Stimulated activated naive CD4-positive, alpha-beta T cell (primary cell): ENCODE results near the gene NDUFV1.
A peak's percentile ranks its signal among the peaks of the same experiment; 100 is the strongest.

ENCODE experiments used
- DNase-seq, 6 experiments: peaks; one replicate each; lab custom pipeline; 2025; lab: John Stamatoyannopoulos, UW

Gene NDUFV1

DNA sequence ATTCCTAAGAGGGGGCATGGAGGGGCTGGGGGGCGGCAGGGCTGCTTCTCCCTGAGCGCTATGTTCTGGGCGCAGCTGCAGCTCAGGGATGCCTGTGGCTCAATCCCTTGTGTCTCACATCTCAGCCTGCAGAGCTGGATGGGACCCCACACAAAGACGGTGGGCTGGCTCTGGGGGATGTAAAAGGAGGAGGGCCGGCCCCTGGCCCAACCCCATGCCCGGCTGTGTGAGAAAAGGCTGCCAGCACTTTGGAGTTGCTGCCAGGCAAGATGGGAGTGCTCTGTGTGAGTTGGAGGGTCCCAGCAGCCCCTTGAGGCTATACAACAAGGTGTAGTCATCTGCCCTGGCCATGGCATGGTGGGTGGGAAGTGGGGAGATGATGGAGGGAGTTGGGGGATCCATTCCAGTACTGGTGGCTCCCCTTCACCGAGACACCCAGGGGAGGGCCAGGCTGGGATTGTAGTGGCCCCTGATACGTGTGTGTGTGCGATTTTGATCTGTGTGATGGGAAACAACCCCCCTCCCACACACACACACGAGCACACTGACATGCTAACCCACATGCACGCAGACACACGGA is 34.1 kb downstream of the NDUFV1 start:
- no peak for DNase-seq

DNA sequence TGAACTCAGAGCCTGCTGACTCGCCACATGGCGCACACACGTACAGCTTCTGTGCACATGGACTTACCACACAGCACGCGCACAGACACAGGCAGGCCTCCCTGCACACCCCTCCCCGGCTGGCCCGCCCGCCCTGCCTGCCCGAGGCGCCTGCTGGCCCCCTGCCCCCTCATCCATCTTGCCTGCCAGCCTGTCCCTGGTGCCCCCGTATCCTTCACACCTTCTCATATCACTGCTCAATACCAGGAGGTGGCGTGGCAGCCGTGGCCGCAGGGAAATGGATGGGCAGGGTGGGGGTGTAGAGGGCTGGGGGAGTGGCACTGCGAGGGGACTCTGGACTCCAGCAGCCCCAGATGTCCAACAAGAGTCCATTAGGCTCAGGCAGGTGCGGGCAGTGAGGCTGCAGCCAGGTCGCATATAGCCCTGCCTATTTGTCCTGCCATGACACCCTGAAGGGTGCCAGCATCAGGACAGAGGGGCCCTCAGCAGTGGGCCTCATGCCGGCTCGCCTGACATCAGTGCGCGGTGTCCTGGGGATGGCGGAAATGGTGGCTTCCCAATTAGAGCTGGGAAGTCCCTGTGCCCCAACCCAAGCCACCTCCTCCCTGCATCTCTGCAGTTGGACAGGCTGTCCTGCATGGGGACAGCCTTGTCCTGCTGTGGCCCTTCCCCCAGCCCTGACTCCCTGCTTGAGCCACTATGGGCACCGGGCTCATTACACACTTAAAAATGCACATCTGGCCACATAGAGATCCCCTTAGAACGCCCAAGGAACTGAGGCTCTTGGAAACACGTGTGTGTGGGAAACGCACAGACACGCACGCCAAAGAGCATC is 34.8 kb downstream of the NDUFV1 start:
- no peak for DNase-seq

GRCh38 chr11:67642173-67643120 is 35.7 kb downstream of the NDUFV1 start:
- no peak for DNase-seq

- no peak for DNase-seq
Measured at GRCh38 chr11:67644042-67644441, 37.3 kb downstream of the NDUFV1 start.

- no peak for DNase-seq
Measured at GRCh38 chr11:67644472-67645418, 38.0 kb downstream of the NDUFV1 start.

DNA sequence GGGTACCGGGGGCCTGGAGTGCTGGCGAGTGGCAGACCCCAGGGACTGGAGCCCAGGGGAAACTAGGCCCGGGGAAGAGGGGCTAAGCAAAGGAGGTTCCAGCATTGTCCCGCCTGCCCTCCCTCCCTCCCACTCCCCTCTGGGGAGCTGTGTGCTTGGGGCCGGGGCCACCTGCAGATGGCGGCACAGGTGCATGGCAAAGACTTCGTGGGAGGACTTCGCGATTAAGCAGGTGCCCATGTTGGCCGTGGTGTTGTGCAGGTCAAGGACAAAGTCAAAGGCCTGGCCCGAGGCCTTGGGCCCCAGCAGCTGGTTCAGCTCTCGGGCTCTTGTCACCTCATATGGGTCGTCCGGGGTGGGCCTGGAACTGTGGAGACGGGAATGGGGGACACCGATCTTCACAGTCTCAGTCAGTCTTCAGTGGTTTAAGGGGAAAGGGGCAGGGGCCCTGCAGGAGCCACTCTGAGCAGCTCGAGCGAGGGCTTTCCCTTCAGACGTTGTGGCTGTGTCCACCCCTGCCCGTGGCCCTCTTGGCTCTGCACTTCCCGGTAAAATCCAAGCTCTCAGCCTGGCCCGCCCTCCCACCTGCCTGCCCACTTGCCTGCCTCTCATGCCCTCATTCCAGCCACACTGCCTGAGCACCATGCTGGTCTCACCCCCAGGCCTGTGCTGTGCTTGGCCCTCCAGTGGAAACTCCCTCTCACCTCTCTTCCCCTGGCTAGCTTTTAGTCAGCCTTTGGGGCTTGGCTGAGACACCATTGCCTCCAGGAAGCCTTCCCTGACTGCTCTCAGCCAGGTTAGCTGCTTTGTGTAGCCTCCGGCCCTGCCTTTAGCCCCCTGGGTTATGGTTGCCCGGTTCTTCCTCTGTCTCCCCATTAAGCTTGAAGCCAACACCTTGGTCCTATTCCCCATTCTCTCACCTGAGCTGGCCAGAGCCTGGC is 39.1 kb downstream of the NDUFV1 start:
- DNase-seq, result no peak

DNA sequence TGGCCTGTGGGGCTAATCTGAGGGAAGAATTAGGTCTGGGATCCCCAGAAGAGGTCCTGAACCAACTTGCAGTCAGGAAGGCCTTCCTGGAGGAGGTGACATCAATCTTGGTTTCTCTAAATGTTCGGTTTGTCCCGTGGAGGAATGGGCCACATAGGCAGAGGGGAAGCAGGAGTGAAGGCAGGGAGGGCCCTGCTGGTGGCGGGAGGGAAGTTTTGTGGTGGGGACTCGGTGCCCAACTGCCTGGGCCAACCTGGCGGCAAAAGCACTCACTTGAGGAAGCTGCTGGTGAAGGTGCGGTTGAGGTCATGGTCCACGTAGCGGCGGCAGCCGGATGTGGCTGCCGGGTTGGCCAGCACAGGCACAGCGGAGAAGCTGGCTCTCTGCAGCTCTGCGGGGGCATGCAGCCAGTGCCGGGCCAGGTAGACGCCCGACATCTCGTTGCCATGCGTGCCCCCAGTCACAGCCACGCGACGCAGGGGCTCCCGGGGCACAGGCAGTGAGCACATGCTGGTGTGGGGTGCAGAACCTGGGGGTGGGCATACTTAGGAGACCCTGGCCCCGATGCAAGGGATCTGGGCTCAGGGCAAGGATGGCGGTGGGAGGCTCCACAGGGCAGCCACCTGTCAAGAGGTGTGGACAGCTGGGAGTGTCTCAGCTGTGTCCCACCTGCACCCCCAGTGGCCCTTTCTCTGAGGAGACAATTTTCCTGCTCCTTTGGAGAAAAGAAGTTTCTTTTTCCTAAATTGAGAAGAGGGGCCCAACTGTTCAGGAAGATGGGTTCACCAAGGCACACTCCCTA is 40.0 kb downstream of the NDUFV1 start:
- DNase-seq, result peak in 1 of 6 experiments; percentile 12

DNA sequence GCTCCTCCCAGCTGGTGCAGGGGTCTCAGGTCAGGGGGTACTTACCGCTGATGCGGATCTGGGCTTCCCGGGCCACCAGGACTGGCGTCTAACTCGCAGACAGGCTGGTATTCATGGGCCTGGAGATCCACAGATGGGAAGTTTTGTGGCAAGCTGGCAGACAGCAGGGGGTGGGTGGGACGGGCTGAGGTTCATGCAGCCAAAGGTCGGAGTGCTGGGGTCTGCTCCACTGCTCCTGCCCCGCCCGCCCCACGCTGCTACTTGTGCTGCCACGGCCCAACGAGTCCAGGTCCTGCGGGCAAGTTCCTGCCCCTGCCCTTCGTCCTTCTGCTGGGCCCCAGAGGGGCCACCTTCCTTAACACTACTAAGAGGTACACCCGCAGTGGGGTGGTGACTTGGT is 40.7 kb downstream of the NDUFV1 start:
- no peak for DNase-seq

DNA sequence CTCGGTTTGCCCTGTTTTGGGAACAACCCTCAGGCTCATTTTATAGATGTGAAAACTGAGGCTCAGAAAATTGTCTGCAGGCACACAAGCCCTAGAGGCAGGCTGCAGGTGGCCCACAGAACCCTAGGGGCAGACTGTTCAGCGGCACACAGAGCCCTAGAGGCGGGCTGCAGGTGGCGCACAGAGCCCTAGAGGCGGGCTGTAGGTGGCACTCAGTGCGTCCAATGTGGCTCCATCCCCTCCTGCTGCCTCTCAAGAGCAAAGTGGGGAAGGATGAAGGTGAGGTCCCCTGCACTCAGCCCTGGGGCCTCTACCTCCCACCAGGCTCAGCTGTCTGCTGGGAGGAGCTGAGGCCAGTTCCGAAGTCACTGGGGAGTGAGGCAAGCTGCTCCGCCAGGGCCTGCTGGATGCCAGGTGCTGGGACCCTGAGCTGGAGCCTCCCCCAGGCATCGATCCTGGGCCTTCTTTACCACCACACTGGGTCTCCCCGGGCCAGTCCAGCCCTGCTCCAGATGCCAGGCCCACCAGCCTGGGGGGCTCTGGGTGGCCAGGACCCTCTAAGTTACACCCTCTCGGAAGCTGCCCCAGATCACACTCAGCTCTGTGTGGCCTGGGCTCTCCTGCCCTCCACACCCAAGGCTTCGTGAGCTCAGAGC is 41.5 kb downstream of the NDUFV1 start:
- peak; percentile 14 to 62 (median 39) for DNase-seq

- no peak for DNase-seq
Measured at GRCh38 chr11:67648796-67649613, 42.3 kb downstream of the NDUFV1 start.

GRCh38 chr11:67649634-67650510 is 43.1 kb downstream of the NDUFV1 start:
- DNase-seq, result no peak

DNA sequence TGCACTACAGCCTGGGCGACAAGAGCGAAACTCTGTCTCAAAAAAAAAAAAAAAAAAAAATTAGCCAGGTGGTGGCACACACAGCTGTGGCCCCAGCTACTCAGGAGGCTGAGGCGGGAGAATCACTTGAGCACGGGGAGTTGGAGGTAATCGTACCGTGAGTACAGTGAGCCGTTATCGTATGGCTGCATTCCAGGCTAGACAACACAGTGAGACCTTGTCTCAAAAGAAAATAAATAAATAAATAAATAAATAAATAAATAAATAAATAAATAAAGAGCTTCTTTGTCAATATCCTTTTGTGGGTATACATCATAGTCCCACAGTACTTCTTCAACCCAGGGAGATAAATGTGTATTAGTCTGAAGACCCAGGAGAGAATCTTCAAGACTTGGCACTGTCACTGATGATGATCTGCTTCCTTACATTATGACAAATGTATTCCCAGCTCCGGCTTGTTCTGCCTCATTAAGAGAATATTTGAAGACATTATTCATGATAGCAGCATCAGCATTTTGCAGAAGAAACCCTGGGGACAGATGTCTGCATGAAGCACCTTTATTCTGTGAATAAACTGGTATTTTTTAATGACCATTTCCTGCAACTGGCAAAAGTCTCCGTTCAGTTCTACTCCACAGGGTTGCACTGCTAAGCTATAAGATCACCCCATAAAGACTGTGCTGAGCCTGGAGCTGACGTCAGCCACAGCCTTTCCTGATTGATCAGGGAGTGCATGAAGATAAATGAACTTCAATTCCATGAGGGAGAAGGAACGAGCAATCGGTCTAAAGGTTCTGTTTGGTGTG is 45.4 kb downstream of the NDUFV1 start:
- DNase-seq, result no peak

DNA sequence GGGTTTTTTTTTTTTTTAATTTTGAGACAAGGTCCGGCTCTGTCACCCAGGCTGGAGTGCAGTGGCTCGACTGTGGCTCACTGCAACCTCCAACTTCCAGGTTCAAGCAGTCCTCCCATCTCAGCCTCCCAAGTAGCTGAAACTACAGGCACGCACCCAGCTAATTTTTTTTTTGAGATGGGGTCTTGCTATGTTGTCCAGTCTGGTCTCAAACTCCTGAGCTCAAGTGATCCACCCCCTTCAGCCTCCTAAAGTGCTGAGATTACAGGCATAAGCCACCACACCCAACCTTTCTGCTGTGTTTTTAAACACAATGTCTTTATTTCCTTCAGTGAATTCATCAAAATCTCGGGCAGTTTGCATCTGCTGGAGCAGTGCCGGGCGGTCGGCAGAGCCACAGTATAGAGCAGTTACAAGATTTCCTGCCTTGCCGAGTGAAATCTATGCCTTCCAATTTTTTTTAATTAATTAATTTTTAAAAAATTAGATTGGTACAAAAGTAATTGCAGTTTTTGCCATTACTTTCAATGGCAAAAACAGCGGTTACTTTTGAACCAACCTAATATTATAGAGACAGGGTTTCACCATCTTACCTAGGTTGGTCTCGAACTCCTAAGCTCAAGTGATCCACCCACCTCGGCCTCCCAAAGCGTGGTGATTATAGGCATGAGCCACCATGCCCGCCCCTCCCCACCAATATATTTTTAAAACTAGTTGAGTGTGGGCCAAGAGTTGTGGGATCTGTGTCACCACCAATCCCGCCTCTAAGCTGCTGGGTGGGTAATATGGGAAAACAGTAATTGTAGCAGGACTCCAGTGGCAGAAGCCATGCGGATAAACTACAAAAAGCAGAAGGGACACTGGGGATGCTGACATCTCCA is 46.5 kb downstream of the NDUFV1 start:
- DNase-seq, result no peak

- DNase-seq, result no peak
Measured at GRCh38 chr11:67654225-67654624, 47.5 kb downstream of the NDUFV1 start.

- no peak for DNase-seq
Measured at GRCh38 chr11:67656278-67656922, 49.7 kb downstream of the NDUFV1 start.
